ENCODE data around the gene JUNB.
"Not testable (repeated sequence)": the region's sequence is repeated elsewhere in the genome, so short reads cannot be mapped to it uniquely, and the experiment has no call there.

JUNB gene

DNA sequence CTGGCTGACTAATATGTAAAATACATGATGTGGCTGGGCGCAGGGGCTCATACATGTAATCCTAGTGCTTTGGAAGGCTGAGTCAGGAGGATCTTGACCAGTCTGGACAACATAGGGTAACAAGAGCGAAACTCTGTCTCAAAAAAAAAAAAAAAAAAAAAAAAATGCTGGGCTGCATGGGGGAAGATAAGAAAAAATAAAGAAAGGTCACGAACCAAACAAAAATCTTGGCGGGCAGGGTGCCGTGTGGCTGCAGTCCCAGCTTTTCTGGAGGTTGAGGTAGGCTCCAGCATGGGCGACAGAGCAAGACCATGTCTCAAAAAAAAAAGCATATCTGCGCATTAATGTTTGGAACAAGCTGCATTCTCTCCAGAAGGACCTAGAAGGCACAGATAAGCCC is 23.8 kb downstream of the JUNB start:
- DNase-seq = no peak

DNA sequence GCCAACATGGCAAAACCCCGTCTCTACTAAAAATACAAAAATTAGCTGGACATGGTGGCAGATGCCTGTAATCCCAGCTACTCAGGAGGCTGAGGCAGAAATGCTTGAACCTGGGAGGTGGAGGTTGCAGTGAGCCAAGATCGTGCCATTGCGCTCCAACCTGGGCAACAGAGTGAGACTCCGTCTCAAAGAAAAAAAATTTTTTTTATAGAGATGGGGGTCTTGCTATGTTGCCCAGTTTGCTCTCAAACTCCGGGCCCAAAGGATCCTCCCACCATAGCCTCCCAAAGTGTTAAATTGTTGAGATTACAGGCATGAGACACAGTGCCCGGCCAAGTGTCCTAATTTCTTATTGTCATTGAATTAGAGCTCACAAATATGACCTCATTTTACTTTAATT is 25.9 kb downstream of the JUNB start:
- DNase-seq = not testable (repeated sequence)

DNA sequence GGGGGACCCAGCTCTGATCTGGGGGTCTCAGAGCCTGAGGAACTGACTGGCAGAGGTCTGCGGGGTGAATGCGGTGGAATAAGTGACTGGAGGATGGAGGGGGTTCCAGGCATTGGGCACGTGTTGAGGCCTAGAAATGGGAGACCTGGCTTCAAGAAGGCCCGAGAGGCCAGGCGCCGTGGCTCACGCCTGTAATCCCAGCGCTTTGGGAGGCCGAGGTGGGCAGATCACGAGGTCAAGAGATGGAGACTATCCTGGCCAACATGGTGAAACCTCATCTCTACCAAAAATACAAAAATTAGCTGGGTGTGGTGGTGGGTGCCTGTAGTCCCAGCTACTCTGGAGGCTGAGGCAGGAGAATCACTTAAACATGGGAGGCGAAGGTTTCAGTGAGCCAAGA is 26.5 kb downstream of the JUNB start:
- DNase-seq = not testable (repeated sequence)

DNA sequence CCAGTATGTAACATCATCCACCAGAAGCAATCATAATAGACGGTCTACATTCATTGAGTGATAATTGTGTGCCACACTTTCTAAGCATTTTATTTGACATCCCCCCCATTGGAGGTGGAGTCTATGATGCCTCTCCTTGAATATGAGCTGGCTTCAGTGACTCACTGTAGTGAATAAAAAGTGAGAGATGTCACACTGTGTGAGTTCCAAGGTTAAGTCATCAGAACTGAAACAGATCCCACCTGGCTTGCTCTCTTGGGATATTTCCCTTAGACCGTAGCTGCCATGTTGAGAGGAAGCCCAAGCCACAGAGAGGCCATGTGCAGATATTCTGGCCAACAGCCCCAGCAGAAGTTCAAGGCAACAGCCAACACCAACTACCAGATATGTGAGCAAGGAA is 30.5 kb downstream of the JUNB start:
- no peak for DNase-seq

DNA sequence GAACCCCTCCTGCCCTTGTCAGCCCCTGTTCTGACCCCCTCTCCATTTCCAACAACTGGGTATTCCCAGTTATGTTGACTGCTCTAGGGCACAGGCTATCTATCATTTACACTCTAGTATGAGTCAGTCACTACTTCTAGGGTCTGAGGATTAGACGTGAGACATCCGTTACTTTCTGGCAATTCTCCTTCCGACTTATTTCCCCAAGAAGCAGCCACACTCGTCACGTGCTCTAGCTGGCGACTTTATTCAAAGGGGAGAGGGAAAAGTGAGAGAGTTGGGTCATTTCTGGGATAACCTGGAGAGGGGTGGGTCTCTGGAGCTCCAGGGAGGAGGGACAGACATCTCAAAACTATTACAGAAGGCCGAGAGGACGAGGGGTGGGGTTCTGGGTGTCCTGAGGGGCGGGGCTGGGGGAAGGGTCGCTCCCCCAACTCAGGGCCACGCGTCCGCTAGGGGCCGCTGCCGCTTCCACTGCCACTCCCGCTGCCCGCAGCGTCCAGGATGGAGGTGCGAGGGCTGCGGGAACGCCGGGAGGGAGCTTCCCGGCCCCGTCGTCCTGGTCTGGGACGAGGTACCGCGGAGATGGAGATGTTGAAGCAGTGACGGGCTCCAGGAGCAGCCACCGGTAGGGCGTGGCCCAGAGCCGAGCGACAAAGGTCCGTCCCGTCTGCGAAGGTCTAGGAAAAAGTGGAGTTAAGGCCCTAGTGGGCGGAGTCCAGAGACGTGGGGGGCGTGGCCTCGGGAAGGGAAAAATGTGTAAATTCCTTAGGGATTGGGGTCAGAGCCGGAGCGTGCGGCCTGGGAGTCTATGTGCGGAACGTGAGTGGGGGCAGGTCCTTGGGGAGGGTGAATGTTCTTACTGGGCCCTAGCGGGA is 34.2 kb downstream of the JUNB start:
- DNase-seq = no peak

- no peak for DNase-seq
Measured at GRCh38 chr19:12828494-12828893, 37.2 kb downstream of the JUNB start.

GRCh38 chr19:12833418-12833737 is 42.1 kb downstream of the JUNB start:
- DNase-seq = no peak

GRCh38 chr19:12833738-12834565 is 42.7 kb downstream of the JUNB start:
- no peak for DNase-seq

- DNase-seq = no peak
Measured at GRCh38 chr19:12834566-12834943, 43.3 kb downstream of the JUNB start, which contains the start of gene RTBDN. TSS of gene RTBDN (minus strand) at chr19:12834579. CDS start at chr19:12829979, 4,600 bp downstream.

- no peak for DNase-seq
Measured at GRCh38 chr19:12834976-12835757, 43.9 kb downstream of the JUNB start.

- DNase-seq = no peak
Measured at GRCh38 chr19:12836529-12836863, 45.2 kb downstream of the JUNB start.

DNA sequence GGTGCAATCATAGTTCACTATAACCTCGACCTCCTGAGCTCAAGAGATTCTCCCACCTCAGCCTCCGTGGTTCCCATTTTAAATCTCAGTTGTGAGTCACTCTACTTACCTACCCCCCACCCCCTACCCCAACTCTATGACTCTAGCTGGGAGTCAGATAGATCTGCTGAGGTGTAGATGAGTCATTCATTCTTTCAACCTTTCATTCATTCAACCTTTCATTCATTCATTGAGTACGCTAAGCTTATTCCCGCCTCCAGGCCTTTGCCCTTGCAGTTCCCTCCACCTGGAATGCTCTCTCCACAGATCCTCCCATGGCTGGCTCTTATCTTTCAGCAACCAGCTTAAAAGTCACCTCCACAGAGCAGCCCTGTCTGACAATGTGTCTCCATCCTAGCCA is 45.9 kb downstream of the JUNB start:
- no peak for DNase-seq

- DNase-seq = no peak
Measured at GRCh38 chr19:12838182-12838885, 47.0 kb downstream of the JUNB start, which contains the start of gene MAST1. TSS of gene MAST1 (plus strand) at chr19:12838515. CDS start at chr19:12838573, 58 bp downstream.

DNA sequence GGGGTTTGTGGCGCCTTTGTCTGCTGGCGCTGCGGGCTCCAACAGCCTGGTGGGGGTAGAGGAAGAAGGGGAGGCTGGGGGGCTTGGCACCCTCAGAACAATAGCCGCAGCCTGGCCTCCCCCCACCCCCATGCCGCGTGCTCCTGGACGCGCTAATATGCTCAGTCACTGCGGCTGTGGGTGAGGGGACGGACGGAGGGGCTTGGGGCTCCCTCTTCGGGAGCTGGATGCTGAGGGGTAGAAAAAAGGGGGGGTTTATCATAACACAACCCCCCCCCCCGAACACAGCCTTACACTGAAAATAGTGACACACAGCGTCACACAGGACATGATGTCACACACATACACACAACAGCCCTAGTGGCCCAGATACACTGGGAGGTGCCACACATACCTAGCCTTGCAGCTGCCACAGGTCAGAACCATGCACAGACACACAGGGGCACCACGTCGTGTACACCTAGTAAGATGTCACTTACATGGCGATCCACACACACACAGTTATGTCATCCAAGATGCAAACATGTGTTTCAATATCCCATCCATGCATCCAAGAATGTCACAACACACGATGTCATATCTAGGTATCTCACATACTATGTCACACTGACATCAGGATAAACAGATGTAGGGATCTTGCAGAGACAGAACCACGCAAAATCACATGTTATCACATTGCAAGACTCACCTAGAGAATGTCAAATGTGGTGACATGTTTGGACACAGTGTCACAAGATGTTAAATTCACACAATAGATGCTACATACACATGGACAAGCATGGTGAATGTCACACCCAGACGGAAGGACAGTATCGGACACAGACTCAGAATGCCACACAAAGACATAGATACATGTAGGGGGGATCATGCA is 47.8 kb downstream of the JUNB start:
- no peak for DNase-seq

DNA sequence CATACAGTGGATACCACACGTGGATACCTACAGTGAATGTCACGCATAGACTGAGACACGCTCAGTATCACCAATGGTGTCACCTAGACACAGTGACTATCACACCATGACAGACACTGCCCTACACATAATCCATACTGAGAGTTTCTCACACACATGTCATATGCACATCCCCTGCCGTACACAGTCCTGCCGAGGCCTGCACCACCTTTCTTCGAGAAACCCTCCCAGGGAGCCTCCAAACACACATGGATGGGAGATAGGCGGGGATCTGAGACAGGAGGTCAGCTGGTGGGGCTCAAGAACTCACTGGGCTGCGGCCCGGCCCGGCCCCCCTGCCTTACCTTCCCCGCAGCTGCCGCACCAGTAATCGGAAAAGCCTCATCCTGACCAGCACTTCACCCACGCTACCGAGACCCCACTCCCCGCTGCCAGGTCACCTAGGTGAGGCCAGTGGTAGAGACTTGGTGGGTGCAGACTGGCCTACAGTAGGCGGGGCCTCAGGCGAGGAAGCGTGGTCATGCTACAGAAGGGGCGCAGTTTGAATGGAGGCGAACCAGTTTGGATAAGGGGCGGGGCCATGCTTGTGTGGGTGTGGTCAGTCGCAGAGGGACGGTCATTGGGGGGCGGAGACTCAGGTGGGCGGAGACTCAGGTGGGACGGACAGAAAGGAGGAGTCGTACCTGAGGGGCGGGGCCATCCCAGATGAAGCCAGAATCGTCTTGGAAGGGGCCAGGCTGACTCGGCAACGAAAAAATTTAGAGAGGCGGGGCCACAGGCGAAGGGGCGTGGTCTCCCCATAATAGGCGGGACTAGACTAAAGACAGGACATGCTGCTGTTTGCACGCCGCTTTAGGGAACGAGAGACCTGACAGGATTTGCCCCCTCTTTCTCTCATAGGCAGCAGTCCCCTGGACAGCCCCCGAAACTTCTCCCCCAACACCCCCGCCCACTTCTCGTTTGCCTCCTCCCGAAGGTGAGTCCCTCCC is 49.1 kb downstream of the JUNB start:
- no peak for DNase-seq

DNA sequence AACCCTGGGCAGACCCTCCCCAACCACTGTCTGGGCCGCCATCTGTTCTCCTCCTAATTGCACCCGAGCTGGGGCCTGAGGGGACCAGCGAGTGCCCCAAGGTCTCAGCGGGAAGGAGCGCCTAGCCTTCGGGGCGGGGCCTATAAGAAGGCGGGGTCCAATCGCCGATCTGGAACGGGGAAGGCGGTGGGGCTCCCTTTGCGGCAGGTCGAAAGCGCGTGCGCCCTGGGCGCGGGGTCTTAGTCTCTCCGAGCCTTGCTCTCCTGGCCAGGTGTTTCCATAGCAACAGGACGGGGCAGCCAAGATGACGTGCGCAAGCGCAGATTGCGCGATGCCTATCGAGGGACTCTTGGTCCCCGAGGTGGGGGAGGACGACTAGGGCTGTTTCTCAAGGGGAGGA is 49.8 kb downstream of the JUNB start:
- DNase-seq = no peak

GRCh38 chr19:12842511-12842910 is 51.2 kb downstream of the JUNB start:
- DNase-seq = no peak

All from SIG-M5 (cell line).